ENCODE results near the gene CTNNB1.

Gene CTNNB1

DNA sequence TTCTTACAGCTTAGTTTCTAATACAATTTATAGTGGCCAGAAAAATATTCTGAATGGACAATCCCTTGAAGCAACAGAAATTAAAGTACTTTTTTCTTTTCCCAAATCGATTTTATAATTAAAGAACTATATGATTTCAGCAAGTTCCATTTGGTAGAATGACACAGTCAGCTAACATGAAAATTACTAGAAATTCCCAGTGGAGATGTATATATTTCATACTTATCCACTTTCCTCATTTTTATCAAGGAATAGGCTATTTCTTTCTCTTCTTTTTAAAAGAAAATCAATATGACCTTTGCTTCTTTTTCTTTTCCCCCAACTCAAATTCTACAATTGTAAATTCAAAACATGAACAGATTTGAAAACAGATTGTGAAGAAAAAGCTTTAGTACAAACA lies 6.4 kb upstream of the CTNNB1 start:
- no peak for DNase-seq (ENCODE audit: low read depth in 1 of 2, low spot score in 1 of 2)

DNA sequence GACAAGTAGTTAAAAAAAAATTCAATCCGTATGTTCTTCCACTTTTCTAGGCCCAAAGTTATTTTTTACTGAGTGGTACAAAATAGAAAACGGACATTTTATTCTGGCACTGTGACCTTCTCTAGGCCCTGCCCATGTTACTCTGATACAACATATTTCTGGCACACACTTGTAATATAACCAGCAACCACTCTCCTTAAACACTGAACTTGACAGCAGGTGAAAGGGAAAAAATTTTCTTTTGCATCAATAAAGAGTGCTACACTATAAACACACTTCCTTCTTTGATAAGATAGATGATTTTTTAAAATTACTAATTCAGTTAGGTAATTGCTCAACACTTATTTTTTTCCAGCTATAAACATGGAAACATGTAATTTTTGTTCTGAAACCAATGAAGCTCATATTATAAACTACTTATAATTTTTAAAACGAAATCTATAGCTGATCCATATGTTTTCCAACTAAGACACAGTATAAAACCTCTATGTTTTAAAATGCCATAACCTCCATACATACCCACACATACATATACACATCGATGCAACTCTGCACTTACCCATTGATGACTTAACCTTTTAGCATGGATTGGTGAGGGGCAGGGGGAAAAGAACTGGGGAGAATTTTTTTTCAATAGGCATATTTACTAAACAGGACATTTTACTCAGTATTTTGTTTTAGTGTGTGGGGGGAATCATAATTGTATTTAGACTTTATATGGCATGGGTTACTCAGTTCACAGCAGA lies 5.3 kb upstream of the CTNNB1 start:
- DNase-seq (ENCODE audit: low read depth in 1 of 2, low spot score in 1 of 2), result no peak

DNA sequence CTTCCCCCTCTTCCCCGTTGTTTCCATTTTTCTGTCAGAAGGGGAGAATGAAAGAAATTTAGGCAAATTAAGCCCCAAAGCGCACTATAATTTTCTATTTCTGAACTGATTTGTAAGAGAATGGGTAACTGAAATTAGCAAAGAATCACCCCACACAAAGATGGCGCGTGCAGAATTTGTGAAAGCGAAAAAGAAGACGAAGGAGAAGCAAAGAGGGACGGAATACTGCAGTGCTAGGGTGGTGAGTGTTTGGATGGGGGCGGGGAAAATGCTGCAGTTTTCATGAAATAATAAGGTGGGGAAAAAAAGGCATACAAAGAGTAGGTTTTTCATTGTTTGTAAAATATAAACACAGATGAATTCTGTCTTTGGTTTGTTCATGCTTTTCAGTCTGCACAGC lies 4.6 kb upstream of the CTNNB1 start:
- DNase-seq (ENCODE audit: low read depth in 1 of 2, low spot score in 1 of 2), result no peak

DNA sequence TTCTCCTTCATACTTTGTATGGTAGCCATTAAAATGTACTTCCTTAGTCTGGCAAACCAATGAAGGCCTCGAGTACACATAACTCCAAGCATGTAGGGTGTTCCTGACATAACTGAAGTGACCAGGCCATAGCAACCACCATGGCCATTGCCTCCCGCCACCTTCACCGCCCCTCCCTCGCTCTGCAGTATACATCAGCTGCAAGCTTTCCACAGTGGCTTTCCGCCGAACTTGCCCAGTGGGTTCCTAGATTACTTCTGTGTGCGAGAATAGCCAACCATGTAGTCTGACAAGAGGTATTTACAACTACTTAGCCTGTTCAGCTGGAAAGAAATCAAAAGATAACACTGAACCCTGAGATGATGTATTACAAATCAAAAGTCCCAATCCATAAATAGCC lies 3.4 kb upstream of the CTNNB1 start:
- no peak for DNase-seq (ENCODE audit: low read depth in 1 of 2, low spot score in 1 of 2)

DNA sequence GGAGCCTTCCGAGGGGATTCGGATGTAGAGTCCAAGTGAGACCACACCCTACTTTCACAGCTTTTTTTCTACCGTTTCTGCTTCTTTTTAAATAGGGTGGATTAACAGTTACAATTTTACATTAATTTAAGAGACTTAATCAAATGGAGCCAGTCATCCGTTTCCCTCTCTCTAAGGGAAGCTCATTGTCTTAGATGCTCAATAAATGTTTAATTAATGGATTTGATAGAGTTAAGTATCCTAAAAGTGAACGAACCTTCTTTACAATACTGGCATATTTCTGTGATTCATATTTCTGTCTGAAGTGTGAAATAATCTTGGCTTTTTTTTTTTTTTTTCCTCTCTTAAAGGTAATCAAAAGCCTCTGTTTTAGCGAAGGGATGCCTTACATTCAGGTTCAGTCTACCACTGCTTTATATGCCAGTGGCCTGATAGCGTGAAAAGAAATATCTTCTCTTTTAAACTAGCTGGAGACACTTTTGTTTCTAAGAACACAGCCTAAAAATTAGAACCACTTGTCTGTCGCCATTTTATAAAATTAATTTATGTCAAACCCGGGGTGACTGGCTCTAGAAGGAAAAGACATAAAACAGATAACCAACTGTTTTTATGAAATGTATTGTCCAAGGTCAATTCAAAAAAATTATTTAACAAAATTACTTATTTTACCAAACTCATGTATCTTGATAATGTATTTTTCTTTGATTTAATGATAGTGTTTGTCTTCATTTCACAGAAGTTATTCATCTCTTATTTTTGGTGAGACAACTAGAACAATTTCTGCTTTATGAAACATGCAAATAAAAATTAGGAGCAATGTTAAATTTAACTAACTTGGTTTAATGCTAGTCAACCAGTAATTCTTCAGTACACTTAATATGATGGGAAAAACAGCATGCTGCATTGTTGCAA lies 2.5 kb upstream of the CTNNB1 start:
- DNase-seq (ENCODE audit: low read depth in 1 of 2, low spot score in 1 of 2), result no peak

DNA sequence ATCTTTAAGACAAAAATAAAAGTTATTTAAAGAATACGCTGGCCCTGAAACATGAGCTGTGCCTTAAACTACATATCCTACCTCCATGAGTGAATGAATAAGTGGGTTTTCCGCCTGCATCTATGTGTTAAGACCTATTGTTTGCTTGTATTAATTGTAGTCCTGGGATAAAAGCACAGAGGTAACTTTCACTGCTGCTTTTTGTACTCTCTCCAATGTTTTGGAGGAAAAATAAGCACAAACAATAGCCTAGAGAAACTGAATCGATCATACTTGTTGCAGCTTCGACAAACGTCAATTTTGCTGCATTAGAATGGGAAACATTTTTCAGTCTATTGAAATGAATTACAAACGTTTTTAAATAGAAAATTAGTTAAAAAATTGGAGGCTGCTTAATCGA lies 1.3 kb upstream of the CTNNB1 start:
- no peak for DNase-seq (ENCODE audit: low read depth in 1 of 2, low spot score in 1 of 2)

DNA sequence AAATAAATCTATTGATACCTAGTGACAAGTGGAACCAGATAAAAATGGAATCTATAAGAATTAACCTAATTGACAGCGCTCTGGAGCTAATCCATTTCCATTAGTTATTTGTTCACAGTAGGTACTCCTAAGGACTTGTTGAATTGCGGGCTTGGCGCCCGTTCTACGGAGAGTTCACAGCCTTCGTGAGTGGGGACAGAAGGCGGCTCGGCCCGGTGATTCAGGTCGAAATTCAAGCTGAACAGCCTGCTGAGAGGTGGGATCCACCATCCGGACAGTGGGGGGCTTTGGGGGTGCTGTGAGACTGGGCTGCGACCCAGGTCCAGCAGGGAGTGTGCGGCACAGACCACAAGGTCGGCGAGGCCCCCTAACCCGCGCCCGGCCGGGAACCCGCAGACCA lies 779 bp upstream of the CTNNB1 start:
- peak in 1 of 2 donors; percentile 4 for DNase-seq (ENCODE audit: low read depth in 1 of 2, low spot score in 1 of 2)

DNA sequence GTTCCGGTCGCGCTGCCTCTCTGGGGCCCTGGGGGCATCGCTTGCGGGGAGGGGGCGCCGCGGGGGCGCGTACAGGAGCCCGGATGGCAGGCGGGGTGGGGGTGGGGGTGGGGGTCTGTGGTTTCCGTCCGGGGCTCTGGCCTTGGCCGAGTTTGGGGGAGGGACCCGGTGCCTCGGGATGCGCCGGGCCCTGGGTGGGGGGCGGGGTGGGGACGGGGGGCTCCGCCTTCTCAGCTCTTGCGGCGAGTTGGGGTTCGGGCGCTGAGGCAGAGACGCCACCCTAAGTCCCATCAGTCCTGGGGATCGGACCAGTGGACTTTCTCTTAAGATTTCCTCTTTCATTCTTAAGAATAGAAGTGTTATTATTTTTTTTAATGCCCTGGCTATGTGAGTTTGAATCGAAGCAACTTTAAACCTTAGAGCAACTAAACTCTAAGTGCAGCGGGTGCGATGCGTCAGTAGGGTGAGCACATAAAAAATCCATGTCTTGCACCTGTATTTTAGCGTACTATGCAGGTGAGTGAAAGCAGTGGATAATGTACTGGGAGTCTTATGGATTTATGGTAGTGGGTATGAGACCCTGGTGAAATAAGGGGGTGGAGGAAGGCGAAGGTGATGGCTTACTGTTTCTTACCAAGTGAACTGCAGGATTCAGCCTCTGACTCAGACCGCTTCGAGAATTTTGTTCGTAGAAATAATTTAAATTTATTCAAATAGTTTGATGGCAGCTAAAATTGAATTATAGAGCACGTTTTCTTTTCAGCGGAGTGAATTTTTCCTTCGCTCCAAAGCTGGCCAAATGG lies 762 bp downstream of the CTNNB1 start:
- DNase-seq (ENCODE audit: low read depth in 1 of 2, low spot score in 1 of 2), result peak; percentile 3 to 7

DNA sequence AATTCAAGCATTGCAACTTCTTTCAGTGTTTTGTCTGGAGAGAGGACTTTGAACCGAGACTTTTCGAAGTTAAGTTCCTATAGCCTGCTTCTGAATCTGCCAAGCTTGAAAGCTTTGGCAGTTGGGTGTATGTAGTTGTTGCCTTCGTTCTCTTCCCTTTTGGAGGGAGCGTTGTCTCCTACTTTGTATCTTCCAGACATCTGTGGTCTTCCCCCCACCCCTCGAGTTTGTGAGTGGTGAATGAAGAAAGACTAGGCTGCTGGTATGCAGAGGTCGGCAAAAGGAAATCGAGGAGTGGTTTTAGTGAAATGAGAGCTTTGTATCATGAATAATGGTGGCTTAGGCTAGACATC lies 1.3 kb downstream of the CTNNB1 start:
- DNase-seq (ENCODE audit: low read depth in 1 of 2, low spot score in 1 of 2), result no peak

DNA sequence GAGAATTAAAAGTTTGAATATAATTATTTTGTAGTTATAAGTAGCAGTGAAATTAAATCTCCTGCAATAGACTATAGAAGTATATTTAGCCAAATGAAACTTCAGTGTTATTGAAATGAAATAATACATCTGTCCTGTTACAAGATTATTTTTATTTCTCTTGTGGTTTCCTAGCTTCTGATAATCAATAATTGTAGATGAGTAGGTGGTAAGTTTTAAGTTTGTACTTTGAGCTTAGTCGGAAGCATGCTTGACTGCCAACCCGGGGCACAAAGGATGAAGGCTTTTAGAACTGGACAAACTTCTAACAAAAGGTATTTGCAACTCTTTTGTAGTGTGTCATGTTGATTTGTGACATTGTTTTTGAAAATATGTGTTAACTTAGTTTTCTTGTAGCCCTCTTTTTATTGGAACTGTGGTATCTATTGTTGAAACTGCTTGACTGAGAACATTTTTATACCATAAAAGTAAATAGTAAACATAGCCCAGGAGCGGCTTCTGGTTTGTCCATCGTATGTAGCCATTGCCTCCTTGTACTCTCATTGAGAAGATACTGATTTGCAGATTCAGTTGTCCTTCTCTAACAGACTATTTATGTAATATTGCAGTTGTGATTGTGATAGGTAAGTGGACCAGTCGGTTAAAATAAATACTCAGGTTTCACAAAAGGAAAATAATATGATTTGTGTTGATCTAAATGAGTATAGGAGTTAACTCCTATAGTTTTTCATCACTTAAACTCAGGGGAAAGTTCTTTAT lies 2.9 kb downstream of the CTNNB1 start:
- DNase-seq (ENCODE audit: low read depth in 1 of 2, low spot score in 1 of 2), result no peak

DNA sequence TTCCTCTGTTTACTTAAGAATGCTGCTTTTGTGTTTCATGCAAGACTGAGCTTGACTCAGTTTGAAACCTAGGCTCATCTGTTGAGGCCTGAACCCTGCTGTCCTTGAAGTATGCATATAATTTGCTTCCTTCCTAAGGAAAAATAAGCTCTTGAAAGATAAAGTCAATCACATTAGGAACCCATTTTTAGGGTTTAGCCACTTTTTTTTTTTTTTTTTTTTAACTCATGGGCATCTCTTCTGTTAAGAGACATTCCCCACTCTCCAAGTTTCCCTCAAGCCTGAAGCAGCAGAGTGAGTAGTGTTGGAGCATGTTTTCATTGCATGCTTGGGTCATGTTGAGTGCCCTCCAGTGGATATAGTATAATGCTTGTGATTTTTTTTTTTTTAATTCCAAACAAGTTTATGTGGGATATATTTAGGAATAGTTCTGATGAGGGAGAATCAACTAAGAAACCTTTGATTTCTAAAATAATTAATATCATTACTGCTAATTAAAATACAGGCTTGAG lies 3.6 kb downstream of the CTNNB1 start:
- no peak for DNase-seq (ENCODE audit: low read depth in 1 of 2, low spot score in 1 of 2)

DNA sequence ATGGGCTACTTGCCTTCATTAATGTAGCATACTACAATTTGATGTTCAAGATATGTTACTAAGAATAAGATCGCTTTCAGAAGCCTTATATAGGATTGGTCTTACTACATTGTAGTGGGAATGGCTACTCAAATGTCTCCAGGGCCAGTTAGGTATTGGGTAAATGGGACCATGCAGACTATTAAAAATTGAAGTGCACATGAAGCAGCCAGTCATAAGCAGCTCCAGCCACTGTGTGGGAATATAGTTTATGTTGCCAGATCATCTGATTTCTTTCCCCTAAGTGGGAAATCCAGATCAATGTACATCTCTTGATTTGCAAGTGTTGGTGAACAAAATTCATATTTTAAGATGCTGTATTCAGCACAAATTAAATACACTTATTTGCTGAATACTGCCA lies 5.1 kb downstream of the CTNNB1 start:
- DNase-seq (ENCODE audit: low read depth in 1 of 2, low spot score in 1 of 2), result no peak

DNA sequence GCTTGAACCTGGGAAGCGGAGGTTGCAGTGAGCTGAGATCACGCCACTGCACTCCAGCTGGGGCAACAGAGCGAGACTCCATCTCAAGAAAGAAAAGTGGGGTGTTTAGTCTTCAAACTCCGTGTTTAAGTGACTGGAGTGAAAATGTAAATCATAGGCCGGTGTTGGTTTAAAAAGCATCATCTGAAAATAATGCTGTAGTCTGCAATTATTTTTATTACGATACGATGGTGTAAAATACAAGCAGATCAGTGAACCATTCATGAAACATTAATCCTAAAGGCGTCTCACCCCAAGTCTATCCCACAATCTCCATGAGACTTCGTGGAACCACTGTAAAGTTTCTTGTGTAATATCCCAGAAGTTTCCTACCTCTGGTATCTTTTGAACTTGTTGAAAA lies 6.3 kb downstream of the CTNNB1 start:
- DNase-seq (ENCODE audit: low read depth in 1 of 2, low spot score in 1 of 2), result no peak

DNA sequence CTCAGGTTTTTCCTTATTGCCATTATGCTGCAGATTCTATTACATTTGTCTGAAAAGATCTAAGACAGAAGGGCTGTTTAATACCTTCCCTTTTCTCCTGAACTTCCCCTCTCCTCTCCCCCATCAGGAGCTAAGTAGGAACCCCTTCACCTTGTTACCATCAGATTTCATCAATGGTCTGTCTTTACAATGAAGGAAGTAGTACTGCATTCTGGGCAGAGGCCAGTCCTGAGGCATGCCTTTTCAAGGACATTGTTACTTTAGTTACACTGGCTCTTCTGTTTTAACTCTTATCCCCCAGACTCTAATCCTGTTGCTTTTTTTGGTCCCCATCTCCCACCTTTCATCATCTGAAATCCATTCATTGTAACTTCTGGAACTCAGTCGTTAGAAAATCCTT lies 8.1 kb downstream of the CTNNB1 start:
- DNase-seq (ENCODE audit: low read depth in 1 of 2, low spot score in 1 of 2), result no peak

DNA sequence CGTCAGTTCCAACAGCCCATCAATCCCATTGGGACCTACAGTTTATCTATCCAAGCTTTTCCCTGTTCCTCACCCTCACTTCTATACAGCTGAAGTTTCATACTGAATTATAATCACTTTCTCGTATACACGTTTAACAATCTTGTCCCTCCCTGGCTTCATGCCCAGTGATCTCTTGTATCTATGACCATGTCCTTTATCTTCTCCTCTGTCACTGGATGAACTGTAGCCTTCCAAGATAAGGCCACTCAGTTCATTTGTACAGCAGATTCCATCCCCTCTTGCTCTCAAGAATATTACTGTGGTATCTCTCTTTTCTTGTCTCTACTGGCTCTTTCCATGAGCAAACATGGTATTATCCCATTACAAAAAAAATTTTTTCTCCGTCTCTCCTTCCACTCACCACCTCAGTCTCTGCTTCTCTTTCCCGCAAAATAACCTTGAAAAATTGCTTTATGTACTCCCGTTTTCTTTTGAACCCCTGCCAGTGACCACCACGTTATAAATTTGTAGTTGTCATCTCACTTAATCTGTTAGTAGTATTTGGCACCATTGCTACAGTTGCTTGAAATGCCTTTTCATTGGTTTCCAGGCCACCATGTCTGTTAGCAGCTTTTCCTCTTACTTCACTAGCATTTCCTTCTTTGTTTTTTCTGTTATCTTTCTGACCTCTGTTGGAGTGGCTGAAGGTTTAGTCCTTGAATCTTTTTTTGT lies 9.4 kb downstream of the CTNNB1 start:
- no peak for DNase-seq (ENCODE audit: low read depth in 1 of 2, low spot score in 1 of 2)

DNA sequence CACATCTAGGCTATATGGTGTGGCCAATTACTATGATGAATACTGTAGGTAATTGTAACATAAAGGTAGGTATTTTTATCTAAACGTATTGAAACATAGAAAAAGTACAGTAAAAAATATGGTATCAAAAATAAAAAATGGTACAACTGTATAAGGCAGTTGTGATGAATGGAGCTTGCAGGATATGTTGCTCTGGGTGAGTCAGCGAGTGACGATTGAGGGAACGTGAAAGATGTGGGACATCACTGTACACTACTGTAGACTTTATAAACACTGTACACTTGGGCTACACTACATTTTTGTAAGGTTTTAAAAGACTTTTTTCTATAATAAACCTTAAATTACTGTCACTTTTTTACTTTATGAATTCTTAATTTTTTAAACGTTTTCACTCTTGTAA lies 10.3 kb downstream of the CTNNB1 start:
- no peak for DNase-seq (ENCODE audit: low read depth in 1 of 2, low spot score in 1 of 2)

DNA sequence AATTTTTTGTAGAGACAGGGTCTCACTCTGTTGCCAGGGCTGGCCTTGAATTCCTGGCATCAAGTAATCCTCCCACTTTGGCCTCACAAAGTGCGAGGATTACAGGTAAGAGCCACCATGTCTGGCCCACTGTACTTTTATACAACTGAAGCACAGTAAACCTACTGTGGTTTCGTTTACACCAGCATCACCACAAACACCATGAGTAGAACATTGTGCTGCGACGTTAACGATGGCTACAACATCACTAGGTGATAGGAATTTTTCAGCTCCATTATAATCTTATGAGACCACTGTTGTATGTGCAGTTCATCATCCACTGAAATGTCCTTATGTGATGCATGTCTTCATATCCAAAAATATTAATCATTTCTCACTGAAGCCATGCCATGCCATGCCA lies 11.7 kb downstream of the CTNNB1 start:
- no peak for DNase-seq (ENCODE audit: low read depth in 1 of 2, low spot score in 1 of 2)

DNA sequence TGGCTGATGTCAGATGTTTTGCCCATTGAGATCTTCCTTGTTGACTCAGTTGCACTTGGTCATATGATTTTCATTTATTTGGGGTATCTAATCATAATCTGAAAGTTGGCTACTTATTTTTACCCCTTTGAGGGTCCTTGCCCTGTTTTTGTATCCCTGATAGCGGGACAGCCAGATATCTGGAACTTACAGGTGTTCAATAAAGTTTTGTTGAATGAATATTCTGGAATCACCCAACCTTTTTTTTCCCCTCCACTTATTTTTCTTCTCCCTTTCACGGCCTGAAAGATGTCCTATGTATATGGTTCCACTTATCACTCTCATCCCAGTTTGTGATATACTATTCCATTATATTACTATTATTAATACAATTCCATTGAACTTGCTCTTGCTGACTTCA lies 12.8 kb downstream of the CTNNB1 start:
- no peak for DNase-seq (ENCODE audit: low read depth in 1 of 2, low spot score in 1 of 2)

DNA sequence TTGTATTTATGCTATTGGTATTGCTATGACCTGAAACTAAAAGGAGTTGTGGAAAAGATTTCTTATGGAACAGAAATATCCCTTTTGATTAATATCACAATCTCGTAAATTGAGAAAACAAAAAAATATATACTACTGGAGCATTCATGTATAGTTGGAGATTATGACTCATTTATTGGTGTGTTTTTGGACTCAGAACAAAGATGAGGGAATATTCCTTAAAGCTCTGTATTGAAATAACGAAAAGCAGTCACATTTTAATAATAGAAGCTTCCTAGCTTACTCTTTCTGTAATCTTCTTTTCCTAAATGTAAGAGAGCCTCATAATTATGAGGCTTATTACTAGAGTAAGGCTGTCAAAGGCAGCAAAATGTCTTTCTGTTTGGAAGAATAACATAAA lies 14.3 kb downstream of the CTNNB1 start:
- no peak for DNase-seq (ENCODE audit: low read depth in 1 of 2, low spot score in 1 of 2)

DNA sequence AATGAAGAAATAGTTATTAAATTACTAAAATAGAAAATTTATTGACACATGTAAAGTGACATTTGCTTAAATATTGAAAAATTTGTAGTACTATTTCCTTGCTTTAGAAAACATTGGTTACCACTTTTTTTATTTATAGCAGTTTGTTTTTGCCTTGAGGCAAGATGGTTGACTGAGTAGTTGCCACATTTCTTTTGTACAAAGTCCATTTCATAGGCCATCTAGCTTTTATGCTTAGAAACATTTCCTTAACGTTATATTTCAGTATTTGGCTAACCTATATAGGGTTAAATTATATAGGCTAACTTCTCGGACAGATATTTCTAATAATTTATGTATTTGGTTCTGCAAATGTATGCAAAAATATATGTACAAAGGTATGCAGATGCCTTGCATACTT lies 17.1 kb downstream of the CTNNB1 start:
- no peak for DNase-seq (ENCODE audit: low read depth in 1 of 2, low spot score in 1 of 2)
